OCI-LY1 (cell line): ENCODE measurements around the gene DNAH17.

ENCODE experiments used
- EZH2 ChIP-seq: fragments of 200-600 bp; sonication (generic), shearing (Covaris generic); IDR thresholded peaks from 2 replicates; pipeline ENCODE4 v1.8.0; 2017; ENCODE audit warnings: borderline replicate concordance, mixed run types, mild to moderate bottlenecking, antibody characterized with exemption, low read length, moderate library complexity, mixed read lengths
- TF ChIP-seq, protein P1 (sequence below): fragments of 200-600 bp; sonication (generic), shearing (Covaris generic); IDR thresholded peaks from 2 replicates; pipeline ENCODE4 v1.5.1; 2017; ENCODE audit warnings: mild to moderate bottlenecking, antibody characterized with exemption, low read length, moderate library complexity, mixed read lengths

DNA sequence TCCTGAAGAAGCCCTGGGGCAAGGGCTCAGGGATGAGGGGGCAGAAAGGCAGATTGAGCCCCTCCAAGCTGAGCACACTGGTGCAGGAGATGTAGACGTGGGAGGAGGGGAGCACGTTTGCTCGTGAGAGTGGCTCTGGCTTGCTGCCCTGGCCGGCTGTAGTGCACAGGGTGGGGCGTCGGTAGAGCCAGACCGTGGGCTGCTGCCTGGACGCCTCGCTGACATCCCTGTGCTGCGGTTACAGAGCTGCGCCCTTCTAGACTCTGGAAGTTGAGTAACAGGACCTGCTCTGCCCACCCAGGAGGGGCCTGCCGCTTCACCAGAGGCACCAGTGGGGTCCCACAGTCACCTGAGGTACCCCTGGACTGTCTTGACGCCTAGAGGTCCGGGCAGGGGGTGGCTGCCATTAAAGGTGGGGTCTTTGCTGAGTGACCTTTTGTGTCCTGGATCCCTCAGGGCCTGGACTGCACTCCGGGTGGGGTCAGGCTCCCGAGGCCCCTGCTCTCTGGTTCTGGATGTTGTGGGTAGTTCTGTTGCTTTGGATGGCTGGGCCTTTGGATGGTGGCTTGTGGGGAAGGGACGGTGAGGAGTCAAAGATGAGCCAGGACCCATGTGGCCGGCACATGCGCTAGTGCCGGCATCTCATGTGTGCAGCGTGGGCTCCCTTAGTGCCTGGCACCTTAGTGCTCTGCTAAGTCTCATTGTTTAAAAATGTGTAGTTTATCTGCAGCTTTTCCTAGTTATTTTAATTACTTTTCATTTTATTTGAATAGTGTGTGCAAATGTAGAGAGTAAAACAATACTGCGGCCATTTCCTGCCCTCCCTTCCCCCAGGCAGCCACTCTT lies 157.0 kb downstream of the DNAH17 start:
- TF ChIP-seq, protein P1, sequence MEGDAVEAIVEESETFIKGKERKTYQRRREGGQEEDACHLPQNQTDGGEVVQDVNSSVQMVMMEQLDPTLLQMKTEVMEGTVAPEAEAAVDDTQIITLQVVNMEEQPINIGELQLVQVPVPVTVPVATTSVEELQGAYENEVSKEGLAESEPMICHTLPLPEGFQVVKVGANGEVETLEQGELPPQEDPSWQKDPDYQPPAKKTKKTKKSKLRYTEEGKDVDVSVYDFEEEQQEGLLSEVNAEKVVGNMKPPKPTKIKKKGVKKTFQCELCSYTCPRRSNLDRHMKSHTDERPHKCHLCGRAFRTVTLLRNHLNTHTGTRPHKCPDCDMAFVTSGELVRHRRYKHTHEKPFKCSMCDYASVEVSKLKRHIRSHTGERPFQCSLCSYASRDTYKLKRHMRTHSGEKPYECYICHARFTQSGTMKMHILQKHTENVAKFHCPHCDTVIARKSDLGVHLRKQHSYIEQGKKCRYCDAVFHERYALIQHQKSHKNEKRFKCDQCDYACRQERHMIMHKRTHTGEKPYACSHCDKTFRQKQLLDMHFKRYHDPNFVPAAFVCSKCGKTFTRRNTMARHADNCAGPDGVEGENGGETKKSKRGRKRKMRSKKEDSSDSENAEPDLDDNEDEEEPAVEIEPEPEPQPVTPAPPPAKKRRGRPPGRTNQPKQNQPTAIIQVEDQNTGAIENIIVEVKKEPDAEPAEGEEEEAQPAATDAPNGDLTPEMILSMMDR: no peak
- TF ChIP-seq EZH2: no peak
